ENCODE measurements around the gene ANO10.
A peak's percentile ranks its signal among the peaks of the same experiment; 100 is the strongest.
"Not testable (repeated sequence)": the region's sequence is repeated elsewhere in the genome, so short reads cannot be mapped to it uniquely, and the experiment has no call there.

The ANO10 gene

GRCh38 chr3:43525941-43526607, 95.7 kb downstream of the ANO10 start:
- H3K27me3 ChIP-seq (ENCODE audit: control insufficient read depth in 1 of 2, insufficient read depth in 2 of 2, low read length in 2 of 2): no peaks in the 10 kb centered on the region
- no peak overlapping the region for H3K9ac ChIP-seq (ENCODE audit: low read depth in 1 of 2, low read length in 2 of 2)
- H3K27ac ChIP-seq (ENCODE audit: low read depth, low read length): no peak overlapping the region
- H3K4me1 ChIP-seq (ENCODE audit: control insufficient read depth in 1 of 2, insufficient read depth in 2 of 2, low read length in 2 of 2): no peaks in the 10 kb centered on the region
- no peaks in the 10 kb centered on the region for H3K9me3 ChIP-seq (ENCODE audit: control insufficient read depth in 1 of 2, low read length in 2 of 2)
- H3K4me3 ChIP-seq (ENCODE audit: low read depth in 1 of 2, low read length in 2 of 2): no peak overlapping the region
- peaks cover 0 to 5% of the 10 kb centered on the region in 2 donors for H3K36me3 ChIP-seq (ENCODE audit: control insufficient read depth in 1 of 2, insufficient read depth in 2 of 2, low read length in 2 of 2)

- H3K27ac ChIP-seq (ENCODE audit: low read depth, low read length): no peak overlapping the region
- H3K36me3 ChIP-seq (ENCODE audit: control insufficient read depth in 1 of 2, insufficient read depth in 2 of 2, low read length in 2 of 2): peaks cover 0 to 5% of the 10 kb centered on the region in 2 donors
- no peaks in the 10 kb centered on the region for H3K9me3 ChIP-seq (ENCODE audit: control insufficient read depth in 1 of 2, low read length in 2 of 2)
- H3K4me1 ChIP-seq (ENCODE audit: control insufficient read depth in 1 of 2, insufficient read depth in 2 of 2, low read length in 2 of 2): no peaks in the 10 kb centered on the region
- H3K9ac ChIP-seq (ENCODE audit: low read depth in 1 of 2, low read length in 2 of 2): no peak overlapping the region
- no peaks in the 10 kb centered on the region for H3K27me3 ChIP-seq (ENCODE audit: control insufficient read depth in 1 of 2, insufficient read depth in 2 of 2, low read length in 2 of 2)
- H3K4me3 ChIP-seq (ENCODE audit: low read depth in 1 of 2, low read length in 2 of 2): no peak overlapping the region
Observed at GRCh38 chr3:43525386-43525785, 96.4 kb downstream of the ANO10 start.

GRCh38 chr3:43523454-43524053, 98.3 kb downstream of the ANO10 start:
- H3K4me1 ChIP-seq (ENCODE audit: control insufficient read depth in 1 of 2, insufficient read depth in 2 of 2, low read length in 2 of 2): no peaks in the 10 kb centered on the region
- peaks cover 5% of the 10 kb centered on the region in 2 donors for H3K36me3 ChIP-seq (ENCODE audit: control insufficient read depth in 1 of 2, insufficient read depth in 2 of 2, low read length in 2 of 2)
- H3K27ac ChIP-seq (ENCODE audit: low read depth, low read length): no peak overlapping the region

GRCh38 chr3:43522727-43523362, 99.0 kb downstream of the ANO10 start:
- Histone ChIP-seq H3K27me3 (ENCODE audit: control insufficient read depth in 1 of 2, insufficient read depth in 2 of 2, low read length in 2 of 2) (no peaks in the 10 kb centered on the region), H3K9me3 (ENCODE audit: control insufficient read depth in 1 of 2, low read length in 2 of 2) (peaks cover 2 to 13% of the 10 kb centered on the region in 2 donors), H3K4me1 (ENCODE audit: control insufficient read depth in 1 of 2, insufficient read depth in 2 of 2, low read length in 2 of 2) (no peaks in the 10 kb centered on the region), H3K36me3 (ENCODE audit: control insufficient read depth in 1 of 2, insufficient read depth in 2 of 2, low read length in 2 of 2) (peaks cover 5% of the 10 kb centered on the region in 2 donors), H3K27ac (ENCODE audit: low read depth, low read length) (no peak overlapping the region), H3K9ac (ENCODE audit: low read depth in 1 of 2, low read length in 2 of 2) (no peak overlapping the region), H3K4me3 (ENCODE audit: low read depth in 1 of 2, low read length in 2 of 2) (no peak overlapping the region)

More at GRCh38 chr3:43523454-43524053, 98.3 kb downstream of the ANO10 start:
- Histone ChIP-seq H3K9me3 (ENCODE audit: control insufficient read depth in 1 of 2, low read length in 2 of 2) (peaks cover 2 to 11% of the 10 kb centered on the region in 2 donors), H3K9ac (ENCODE audit: low read depth in 1 of 2, low read length in 2 of 2) (no peak overlapping the region), H3K27me3 (ENCODE audit: control insufficient read depth in 1 of 2, insufficient read depth in 2 of 2, low read length in 2 of 2) (no peaks in the 10 kb centered on the region), H3K4me3 (ENCODE audit: low read depth in 1 of 2, low read length in 2 of 2) (no peak overlapping the region)

- H3K27me3 ChIP-seq (ENCODE audit: control insufficient read depth in 1 of 2, insufficient read depth in 2 of 2, low read length in 2 of 2): no peaks in the 10 kb centered on the region
- H3K27ac ChIP-seq (ENCODE audit: low read depth, low read length): no peak overlapping the region
- H3K36me3 ChIP-seq (ENCODE audit: control insufficient read depth in 1 of 2, insufficient read depth in 2 of 2, low read length in 2 of 2): peaks cover 5% of the 10 kb centered on the region in 2 donors
- no peak overlapping the region for H3K4me3 ChIP-seq (ENCODE audit: low read depth in 1 of 2, low read length in 2 of 2)
- H3K9me3 ChIP-seq (ENCODE audit: control insufficient read depth in 1 of 2, low read length in 2 of 2): peaks cover 2 to 14% of the 10 kb centered on the region in 2 donors
- H3K9ac ChIP-seq (ENCODE audit: low read depth in 1 of 2, low read length in 2 of 2): no peak overlapping the region
- H3K4me1 ChIP-seq (ENCODE audit: control insufficient read depth in 1 of 2, insufficient read depth in 2 of 2, low read length in 2 of 2): no peaks in the 10 kb centered on the region
Observed at GRCh38 chr3:43521941-43522340, 99.9 kb downstream of the ANO10 start.

DNA sequence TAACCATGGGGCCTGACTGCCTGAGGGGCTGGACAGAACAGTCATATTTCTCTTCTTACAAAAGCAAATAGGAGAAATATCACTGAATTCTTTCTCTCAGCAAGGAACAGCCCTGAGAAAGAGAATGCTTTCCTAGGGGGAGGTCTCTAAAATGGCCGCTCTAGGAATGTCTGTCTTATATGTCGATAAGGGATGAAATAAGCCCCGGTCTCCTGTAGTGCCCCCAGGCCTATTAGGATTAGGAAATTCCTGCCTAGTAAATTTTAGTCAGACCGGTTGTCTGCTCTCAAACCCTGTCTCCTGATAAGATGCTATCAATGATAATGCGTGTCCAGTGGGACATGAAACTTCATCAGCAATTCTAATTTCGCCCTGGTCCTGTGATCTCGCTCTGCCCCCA, 103.3 kb downstream of the ANO10 start:
- Histone ChIP-seq H3K4me1 (ENCODE audit: control insufficient read depth in 1 of 2, insufficient read depth in 2 of 2, low read length in 2 of 2) (peaks cover 7 to 15% of the 10 kb centered on the region in 2 donors), H3K9me3 (ENCODE audit: control insufficient read depth in 1 of 2, low read length in 2 of 2) (peaks cover 2 to 14% of the 10 kb centered on the region in 2 donors)
- H3K4me3 ChIP-seq (ENCODE audit: low read depth in 1 of 2, low read length in 2 of 2); H3K36me3 ChIP-seq (ENCODE audit: control insufficient read depth in 1 of 2, insufficient read depth in 2 of 2, low read length in 2 of 2); H3K9ac ChIP-seq (ENCODE audit: low read depth in 1 of 2, low read length in 2 of 2); H3K27ac ChIP-seq (ENCODE audit: low read depth, low read length); H3K27me3 ChIP-seq (ENCODE audit: control insufficient read depth in 1 of 2, insufficient read depth in 2 of 2, low read length in 2 of 2): not testable (repeated sequence)

DNA sequence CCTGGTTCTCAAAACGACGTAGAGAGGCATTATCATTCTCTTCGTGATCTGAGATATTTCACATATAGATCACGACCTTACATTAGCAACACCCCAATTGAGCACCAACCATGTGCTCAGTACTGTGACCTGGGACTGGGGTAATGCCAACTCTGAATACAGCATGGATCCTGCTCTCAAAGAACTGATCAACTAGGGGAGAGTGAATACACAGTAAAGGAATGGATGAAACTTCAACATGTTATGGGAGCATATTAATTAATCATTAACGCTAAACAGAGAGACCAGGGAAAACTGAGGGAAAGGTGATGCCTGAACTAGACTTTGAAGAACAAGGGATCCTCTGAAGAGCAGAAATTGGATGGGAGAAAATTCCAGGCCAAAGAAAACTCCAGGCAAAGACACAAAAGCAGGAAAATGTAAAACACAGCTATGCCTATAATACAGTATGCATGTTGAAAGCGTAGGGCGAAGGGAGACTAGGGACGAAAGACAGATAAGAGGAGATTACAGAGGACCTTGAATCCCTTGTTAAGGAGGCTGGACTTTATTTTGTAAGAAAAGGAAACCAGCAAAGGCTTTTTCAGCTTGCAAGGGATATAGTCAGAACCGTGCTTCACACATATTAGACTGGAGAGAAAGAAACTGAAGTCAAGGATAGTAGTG, 105.7 kb downstream of the ANO10 start:
- H3K4me3 ChIP-seq (ENCODE audit: low read depth in 1 of 2, low read length in 2 of 2): peak overlapping the region in 1 of 2 donors; percentile 17
- no peak overlapping the region for H3K9ac ChIP-seq (ENCODE audit: low read depth in 1 of 2, low read length in 2 of 2)
- peaks cover 2 to 14% of the 10 kb centered on the region in 2 donors for H3K9me3 ChIP-seq (ENCODE audit: control insufficient read depth in 1 of 2, low read length in 2 of 2)
- peaks cover 7 to 15% of the 10 kb centered on the region in 2 donors for H3K4me1 ChIP-seq (ENCODE audit: control insufficient read depth in 1 of 2, insufficient read depth in 2 of 2, low read length in 2 of 2)
- H3K27me3 ChIP-seq (ENCODE audit: control insufficient read depth in 1 of 2, insufficient read depth in 2 of 2, low read length in 2 of 2): no peaks in the 10 kb centered on the region
- H3K36me3 ChIP-seq (ENCODE audit: control insufficient read depth in 1 of 2, insufficient read depth in 2 of 2, low read length in 2 of 2): peaks cover 5 to 8% of the 10 kb centered on the region in 2 donors
- no peak overlapping the region for H3K27ac ChIP-seq (ENCODE audit: low read depth, low read length)

DNA sequence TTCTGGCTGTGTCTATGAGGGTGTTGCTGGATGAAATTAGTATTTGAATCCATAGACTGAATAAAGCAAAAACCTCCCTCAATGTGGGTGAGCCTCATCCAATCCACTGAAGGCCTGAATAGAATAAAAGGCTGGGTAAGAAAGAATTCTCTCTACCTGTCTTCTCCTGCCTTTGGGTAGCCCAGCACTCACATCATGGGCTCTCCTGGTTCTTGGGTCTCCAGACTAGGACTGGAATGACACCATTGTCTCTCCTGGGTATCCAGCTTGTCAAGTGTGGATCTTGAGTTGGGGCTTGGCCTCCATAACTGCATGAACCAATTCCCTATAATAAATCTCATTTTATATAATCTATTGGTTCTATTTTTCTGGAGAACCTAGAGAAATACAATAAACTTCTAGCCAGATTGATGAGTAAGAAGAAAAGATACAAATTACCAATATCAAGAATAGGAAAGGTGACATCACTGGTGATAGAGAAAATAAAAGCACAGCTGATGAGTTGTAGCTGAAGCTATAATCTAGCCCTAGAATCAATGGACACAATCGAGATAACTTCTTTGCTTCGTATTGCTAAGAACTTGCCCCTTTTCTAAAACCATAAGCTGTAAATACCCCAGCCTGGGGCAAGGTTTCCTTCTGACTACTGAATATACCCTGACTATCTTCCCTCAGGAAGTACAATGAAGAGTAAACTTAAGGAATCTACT, 106.4 kb downstream of the ANO10 start:
- no peak overlapping the region for H3K4me3 ChIP-seq (ENCODE audit: low read depth in 1 of 2, low read length in 2 of 2)
- H3K9me3 ChIP-seq (ENCODE audit: control insufficient read depth in 1 of 2, low read length in 2 of 2): peaks cover 2 to 14% of the 10 kb centered on the region in 2 donors
- H3K36me3 ChIP-seq (ENCODE audit: control insufficient read depth in 1 of 2, insufficient read depth in 2 of 2, low read length in 2 of 2): peaks cover 5 to 8% of the 10 kb centered on the region in 2 donors
- H3K27ac ChIP-seq (ENCODE audit: low read depth, low read length): no peak overlapping the region
- no peak overlapping the region for H3K9ac ChIP-seq (ENCODE audit: low read depth in 1 of 2, low read length in 2 of 2)
- peaks cover 7 to 15% of the 10 kb centered on the region in 2 donors for H3K4me1 ChIP-seq (ENCODE audit: control insufficient read depth in 1 of 2, insufficient read depth in 2 of 2, low read length in 2 of 2)
- H3K27me3 ChIP-seq (ENCODE audit: control insufficient read depth in 1 of 2, insufficient read depth in 2 of 2, low read length in 2 of 2): no peaks in the 10 kb centered on the region

GRCh38 chr3:43512754-43513404, 108.9 kb downstream of the ANO10 start:
- Histone ChIP-seq H3K36me3 (ENCODE audit: control insufficient read depth in 1 of 2, insufficient read depth in 2 of 2, low read length in 2 of 2) (peaks cover 0 to 8% of the 10 kb centered on the region in 2 donors), H3K4me3 (ENCODE audit: low read depth in 1 of 2, low read length in 2 of 2) (no peak overlapping the region), H3K9ac (ENCODE audit: low read depth in 1 of 2, low read length in 2 of 2) (no peak overlapping the region), H3K27me3 (ENCODE audit: control insufficient read depth in 1 of 2, insufficient read depth in 2 of 2, low read length in 2 of 2) (no peaks in the 10 kb centered on the region), H3K4me1 (ENCODE audit: control insufficient read depth in 1 of 2, insufficient read depth in 2 of 2, low read length in 2 of 2) (peaks cover 7 to 15% of the 10 kb centered on the region in 2 donors), H3K27ac (ENCODE audit: low read depth, low read length) (no peak overlapping the region), H3K9me3 (ENCODE audit: control insufficient read depth in 1 of 2, low read length in 2 of 2) (peaks cover 0 to 2% of the 10 kb centered on the region in 2 donors)

All from duodenal mucosa (tissue), 2 donors.